Bronchus fibroblast of lung (primary cell): ENCODE measurements around the gene BANK1. TPM values are rescaled to one million over a fixed set of nuclear protein-coding genes. Genes with fewer than 3 reads are reported as not detected.

Source experiments
- total RNA-seq: library from RNA; depleted of rRNA; stranded (reverse); fragments of >200 nt; gene quantifications from 2 replicates; pipeline ENCODE4 v1.2.3, GENCODE V29; 2015

The BANK1 gene
- total RNA-seq: 0.15 and 0.17 TPM in 2 replicates

GRCh38 chr4:101790521-101791181, at the start of gene BANK1:
Gene BANK1, plus strand, starts transcription at chr4:101790730. Its CDS starts 151 bp downstream, at chr4:101790881.

